ENCODE measurements around the gene PREX1. TPM values are rescaled to one million over a fixed set of nuclear protein-coding genes. Genes with fewer than 3 reads are reported as not detected.

Gene PREX1
- total and polyA plus RNA-seq, 2 of the 4 experiments (the other 2 are of a cell fraction), result 0.67 to 0.72 TPM

DNA sequence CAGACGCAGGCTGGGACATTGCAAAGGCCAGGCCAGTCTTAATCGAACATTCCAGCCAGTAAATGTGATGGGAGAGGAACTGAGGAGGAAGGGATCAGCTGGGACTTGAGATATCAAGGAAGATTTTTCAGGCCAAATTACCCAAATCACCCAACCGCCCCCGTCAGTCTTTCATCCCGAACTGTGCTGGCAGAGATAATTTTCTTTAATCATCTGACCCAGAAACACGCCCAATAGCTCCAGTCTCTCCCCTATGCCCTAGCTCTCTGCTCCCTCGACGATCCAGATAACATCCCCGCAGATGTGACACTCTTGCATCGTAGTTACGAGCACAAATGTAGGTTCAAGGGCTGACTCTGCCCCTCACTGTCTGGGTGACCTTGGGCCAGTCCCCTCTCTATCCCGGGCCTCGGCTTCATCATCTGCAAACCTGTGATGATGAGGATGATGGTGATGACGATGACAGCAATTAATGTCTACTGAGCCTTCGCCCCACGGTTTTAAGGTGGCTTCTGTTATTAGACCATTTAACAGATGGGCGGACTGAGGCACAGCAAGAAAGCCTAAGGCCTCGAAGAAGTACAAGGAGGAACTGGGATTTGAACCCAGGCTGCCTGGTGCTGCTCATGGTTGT is 118.6 kb downstream of the PREX1 start:
- dilution Hi-C loops (cut with HindIII; ENCODE audit: low sequenced_read_pairs, unreplicated experiment), result no loop called here
- no peaks in the 10 kb centered on the region for H3K9me3 ChIP-seq (ENCODE audit: control insufficient read depth, insufficient read depth, low read length)

More for the DNA sequence above, 118.6 kb downstream of the PREX1 start:
- H3K56ac ChIP-seq (ENCODE audit: extremely low read depth, insufficient read depth, low read length), result no peak overlapping the region
- no TSS peak for BruUV-seq (replicated peaks)
- no peak overlapping the region for H3K4me3 ChIP-seq (ENCODE audit: insufficient read depth, low read depth, low read length)
- ChIA-PET CTCF (interaction anchor here (0.5 kb wide), 1 partner anchor 125 kb away, joined by 3 read pairs; no protein-coding TSS in a partner anchor), POLR2A (ENCODE audit: unreplicated experiment) (no interaction called here)
- no peaks in the 10 kb centered on the region for H3K79me1 ChIP-seq (ENCODE audit: low read depth in 1 of 2, low read length in 2 of 2)
- intact Hi-C loops (cut with micrococcal nuclease) (no loop called here), in situ Hi-C loops (cut with MboI; ENCODE audit: low sequenced_read_pairs) (no loop called here)
- H3K9ac ChIP-seq (ENCODE audit: low read depth, low read length), result no peak overlapping the region
- H3K4ac ChIP-seq (ENCODE audit: low read depth, low read length), result no peak overlapping the region
- no peak overlapping the region for H3K14ac ChIP-seq (replicated peaks; ENCODE audit: low read depth, low read length)
- H2AK9ac ChIP-seq (replicated peaks; ENCODE audit: low read depth, low read length, poor library complexity), result no peak overlapping the region
- no peak overlapping the region for H2BK5ac ChIP-seq (ENCODE audit: low read depth, low read length, poor library complexity, severe bottlenecking)
- TF ChIP-seq, protein P1, sequence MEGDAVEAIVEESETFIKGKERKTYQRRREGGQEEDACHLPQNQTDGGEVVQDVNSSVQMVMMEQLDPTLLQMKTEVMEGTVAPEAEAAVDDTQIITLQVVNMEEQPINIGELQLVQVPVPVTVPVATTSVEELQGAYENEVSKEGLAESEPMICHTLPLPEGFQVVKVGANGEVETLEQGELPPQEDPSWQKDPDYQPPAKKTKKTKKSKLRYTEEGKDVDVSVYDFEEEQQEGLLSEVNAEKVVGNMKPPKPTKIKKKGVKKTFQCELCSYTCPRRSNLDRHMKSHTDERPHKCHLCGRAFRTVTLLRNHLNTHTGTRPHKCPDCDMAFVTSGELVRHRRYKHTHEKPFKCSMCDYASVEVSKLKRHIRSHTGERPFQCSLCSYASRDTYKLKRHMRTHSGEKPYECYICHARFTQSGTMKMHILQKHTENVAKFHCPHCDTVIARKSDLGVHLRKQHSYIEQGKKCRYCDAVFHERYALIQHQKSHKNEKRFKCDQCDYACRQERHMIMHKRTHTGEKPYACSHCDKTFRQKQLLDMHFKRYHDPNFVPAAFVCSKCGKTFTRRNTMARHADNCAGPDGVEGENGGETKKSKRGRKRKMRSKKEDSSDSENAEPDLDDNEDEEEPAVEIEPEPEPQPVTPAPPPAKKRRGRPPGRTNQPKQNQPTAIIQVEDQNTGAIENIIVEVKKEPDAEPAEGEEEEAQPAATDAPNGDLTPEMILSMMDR (conservative IDR thresholded peaks at IDR 0.05; ENCODE audit: low read depth, low read length), result no peak
- TF ChIP-seq CHD1 (IDR thresholded peaks at IDR 0.05; ENCODE audit: low read depth, low read length), result no peak
- no peak for TF ChIP-seq RCOR1 (IDR thresholded peaks at IDR 0.05; ENCODE audit: insufficient replicate concordance, low read length)
- H3K23ac ChIP-seq (ENCODE audit: low read depth, low read length), result no peak overlapping the region
- no peaks in the 10 kb centered on the region; the same call in 1 of the 2 replicates for H3K27me3 ChIP-seq (ENCODE audit: control insufficient read depth, insufficient read depth, low read length)
- H3K36me3 ChIP-seq (ENCODE audit: control insufficient read depth, insufficient read depth, low read length), result no peaks in the 10 kb centered on the region
- no peaks in the 10 kb centered on the region for H3K9me1 ChIP-seq (ENCODE audit: insufficient read depth, low read length)
- H4K20me1 ChIP-seq (ENCODE audit: insufficient read depth, low read length), result no peaks in the 10 kb centered on the region; the same call in 1 of the 2 replicates
- H2BK20ac ChIP-seq (ENCODE audit: low read depth, low read length), result no peak overlapping the region
- WGBS, 2 experiments (ENCODE audit: extremely low coverage in 2 of 2, insufficient read length in 1 of 2), result 88% methylated on average over 3 of the region's 18 CpGs; no CpG with 5 or more reads in 1 of the 2 experiments
- H2AK5ac ChIP-seq (ENCODE audit: low read depth, low read length), result no peak overlapping the region
- DNase-seq (no peak), ATAC-seq (ENCODE audit: low read depth) (no peak)
- H3K4me2 ChIP-seq (ENCODE audit: low read depth, low read length), result no peak overlapping the region
- no peak overlapping the region for H2BK15ac ChIP-seq (ENCODE audit: low read depth, low read length)
- H3K27ac ChIP-seq (ENCODE audit: insufficient read depth, low read length), result no peak overlapping the region
- no peak overlapping the region for H3K18ac ChIP-seq (ENCODE audit: low read depth, low read length)
- no peak overlapping the region for H2AFZ ChIP-seq (replicated peaks; ENCODE audit: low read length, poor library complexity)
- no peak overlapping the region for H4K91ac ChIP-seq (ENCODE audit: insufficient read depth, low read depth, low read length)
- no peak overlapping the region for H2BK120ac ChIP-seq (ENCODE audit: low read depth, low read length)
- H4K8ac ChIP-seq (ENCODE audit: low read depth in 2 of 2, low read length in 2 of 2), result no peak overlapping the region
- no peaks in the 10 kb centered on the region; the same call in 1 of the 2 replicates for H3K4me1 ChIP-seq (ENCODE audit: control insufficient read depth, insufficient read depth, low read length)
- H4K5ac ChIP-seq (ENCODE audit: low read depth, low read length), result no peak overlapping the region
